Stomach (tissue), 9 donors: ENCODE results near the gene CEP44. TPM values are rescaled to one million over a fixed set of nuclear protein-coding genes. Genes with fewer than 3 reads are reported as not detected.
A peak's percentile ranks its signal among the peaks of the same experiment; 100 is the strongest.
"Not testable (repeated sequence)": the region's sequence is repeated elsewhere in the genome, so short reads cannot be mapped to it uniquely, and the experiment has no call there.

ENCODE experiments used
- DNase-seq, 2 donors: peaks; one replicate each; pipeline versions ENCODE4 v3.0.0 to v3.0.0-alpha.2; 2013 to 2019
- H3K27ac ChIP-seq, 5 donors: fragments of 200-600 bp in 4 of 5; sonication (generic) in 4 of 5; one replicate each; pipeline ENCODE4 v1.5.1; 2013 to 2019; ENCODE audit warnings: mild to moderate bottlenecking in 1 of 5, moderate library complexity in 1 of 5
- H3K27me3 ChIP-seq, 3 donors: fragments of 200-600 bp; sonication (generic); one replicate each; pipeline ENCODE4 v1.5.1; 2017 to 2019; ENCODE audit warnings: mixed run types in 1 of 3
- H3K36me3 ChIP-seq, 4 donors: fragments of 200-600 bp; sonication (generic); 1 replicate in 3 of 4; 2 replicates in 1 of 4; pipeline ENCODE4 v1.5.1; 2016 to 2019
- H3K4me1 ChIP-seq, 4 donors: fragments of 200-600 bp; sonication (generic); one replicate each; pipeline ENCODE4 v1.5.1; 2016 to 2019
- H3K4me3 ChIP-seq, 4 donors: fragments of 200-600 bp; sonication (generic) in 3 of 4; one replicate each; pipeline ENCODE4 v1.5.1; 2016 to 2019; ENCODE audit warnings: mild to moderate bottlenecking in 1 of 4
- H3K9me3 ChIP-seq, 4 donors: fragments of 200-600 bp; sonication (generic); one replicate each; pipeline ENCODE4 v1.5.1; 2016 to 2019
- EP300 ChIP-seq: sonication (generic); formaldehyde crosslinking; IDR thresholded peaks from one replicate; pipeline ENCODE4 v1.6.1; 2017; ENCODE audit warnings: antibody characterized with exemption
- POLR2A ChIP-seq, 4 donors: fragments of 450-650 bp; IDR thresholded peaks; one replicate each; pipeline ENCODE4 v1.6.1; 2016; ENCODE audit warnings: antibody characterized with exemption in 4 of 4, control low read depth in 2 of 4, mild to moderate bottlenecking in 1 of 4, moderate library complexity in 1 of 4
- POLR2AphosphoS5 ChIP-seq, 3 donors: sonication (generic); formaldehyde crosslinking; IDR thresholded peaks; one replicate each; pipeline ENCODE4 v1.6.1; 2016; ENCODE audit warnings: antibody characterized with exemption in 3 of 3
- WGBS, 5 donors: extraction: QIAGEN DNeasy Blood & Tissue Kit in 3 of 5; methylation state at CpG; one replicate each; pipeline versions ENCODE4 v1.1.5 to v1.1.7; 2013 to 2018; 5-methylcytosine and 5-hydroxymethylcytosine counted together
- intact Hi-C: fragments of 100-400 bp; cut with DNase I; formaldehyde crosslinking; loops from one replicate; pipeline ENCODE4 v1.15.1; 2023; ENCODE audit warnings: low total_unique reads
- polyA plus RNA-seq, 3 donors: library from polyadenylated mRNA; stranded (reverse); fragments of 200-250 nt; gene quantifications; one replicate each; pipeline ENCODE4 v1.2.3, GENCODE V29; 2013
- total RNA-seq, 5 donors: library from RNA; depleted of rRNA; stranded (reverse); fragments of >200 nt; gene quantifications; one replicate each; pipeline versions ENCODE4 v1.1.0 to v1.2.3, GENCODE V29; 2014 to 2016
- TF ChIP-seq, protein P1 (sequence below), 7 experiments: fragments of 450-650 bp in 4 of 7; fragments of 200-600 bp in 3 of 7; sonication (generic) in 3 of 7; IDR thresholded peaks; one replicate each; pipeline ENCODE4 v1.5.1; 2016 to 2019; ENCODE audit warnings: antibody characterized with exemption in 7 of 7, control low read depth in 2 of 7, mild to moderate bottlenecking in 1 of 7
- donor health status: healthy with polysubstance abuse.
- donor health status: Bipolar disorder and iron deficiency.
- donor health status: healthy.

Gene CEP44
- total and polyA plus RNA-seq, 8 donors: 3.4 to 42.0 (median 12.9) TPM

DNA sequence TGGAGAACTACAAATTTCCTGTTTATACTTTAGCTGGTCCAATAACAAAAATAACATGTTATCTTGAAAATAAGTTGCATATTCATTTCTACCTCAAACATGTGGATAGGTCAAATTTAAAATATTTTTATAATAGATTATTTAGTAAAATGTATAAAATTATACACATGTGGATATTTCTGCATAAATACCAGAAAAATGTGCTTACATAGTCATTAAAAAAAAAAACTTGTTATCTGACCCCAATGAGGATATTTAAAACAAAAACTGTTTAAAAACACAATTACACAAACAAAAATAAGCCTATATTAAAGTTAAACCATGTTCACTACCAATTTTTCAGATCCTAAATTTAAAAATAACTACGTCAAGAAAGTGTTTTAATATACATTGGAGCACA is 28.3 kb upstream of the CEP44 start:
- peaks cover 0 to 15% (median 13%) of the 10 kb centered on the region in 4 donors for H3K36me3 ChIP-seq
- intact Hi-C loops: no loop called here
- 40 to 97% (median 93%) methylated on average over 1 of the region's 1 CpG for WGBS, 5 donors
- H3K27ac ChIP-seq: no peak overlapping the region
- H3K9me3 ChIP-seq: no peaks in the 10 kb centered on the region
- no peaks in the 10 kb centered on the region for H3K27me3 ChIP-seq
- TF ChIP-seq POLR2AphosphoS5 (IDR thresholded peaks at IDR 0.05) (no peak), POLR2A (IDR thresholded peaks at IDR 0.05) (no peak)
- no peak for DNase-seq
- no peak overlapping the region for H3K4me3 ChIP-seq
- peaks cover 0 to 27% (median 17%) of the 10 kb centered on the region in 4 donors for H3K4me1 ChIP-seq

DNA sequence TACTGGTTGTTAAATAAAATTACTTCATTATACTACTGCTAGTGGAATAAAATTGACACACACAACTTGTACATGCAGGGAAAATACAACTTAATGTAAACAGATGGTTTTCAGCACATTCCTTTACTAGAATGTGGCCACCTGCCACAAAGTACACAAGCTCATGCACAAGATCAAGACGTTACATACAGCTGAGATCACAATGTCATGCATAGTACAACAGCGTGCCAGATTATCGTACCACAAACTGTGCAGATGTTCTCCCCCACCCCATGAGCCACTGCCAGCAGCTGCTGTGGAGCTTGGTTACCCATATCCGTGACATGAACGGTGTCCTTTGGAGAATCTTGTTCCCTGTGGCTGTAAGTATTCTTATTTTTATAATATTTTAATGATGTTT is 27.9 kb upstream of the CEP44 start:
- H3K36me3 ChIP-seq: peaks cover 0 to 15% (median 13%) of the 10 kb centered on the region in 4 donors
- peaks cover 0 to 31% (median 19%) of the 10 kb centered on the region in 4 donors for H3K4me1 ChIP-seq
- intact Hi-C loops: no loop called here
- peak in 1 of 2 donors; percentile 53 for DNase-seq
- H3K27ac ChIP-seq: no peak overlapping the region
- H3K9me3 ChIP-seq: no peaks in the 10 kb centered on the region
- no peak overlapping the region for H3K4me3 ChIP-seq
- H3K27me3 ChIP-seq: no peaks in the 10 kb centered on the region
- 56 to 72% (median 60%) methylated on average over 5 of the region's 5 CpGs for WGBS, 5 donors
- TF ChIP-seq POLR2AphosphoS5 (IDR thresholded peaks at IDR 0.05) (no peak), EP300 (no peak), POLR2A (IDR thresholded peaks at IDR 0.05) (no peak)
- TF ChIP-seq, protein P1, sequence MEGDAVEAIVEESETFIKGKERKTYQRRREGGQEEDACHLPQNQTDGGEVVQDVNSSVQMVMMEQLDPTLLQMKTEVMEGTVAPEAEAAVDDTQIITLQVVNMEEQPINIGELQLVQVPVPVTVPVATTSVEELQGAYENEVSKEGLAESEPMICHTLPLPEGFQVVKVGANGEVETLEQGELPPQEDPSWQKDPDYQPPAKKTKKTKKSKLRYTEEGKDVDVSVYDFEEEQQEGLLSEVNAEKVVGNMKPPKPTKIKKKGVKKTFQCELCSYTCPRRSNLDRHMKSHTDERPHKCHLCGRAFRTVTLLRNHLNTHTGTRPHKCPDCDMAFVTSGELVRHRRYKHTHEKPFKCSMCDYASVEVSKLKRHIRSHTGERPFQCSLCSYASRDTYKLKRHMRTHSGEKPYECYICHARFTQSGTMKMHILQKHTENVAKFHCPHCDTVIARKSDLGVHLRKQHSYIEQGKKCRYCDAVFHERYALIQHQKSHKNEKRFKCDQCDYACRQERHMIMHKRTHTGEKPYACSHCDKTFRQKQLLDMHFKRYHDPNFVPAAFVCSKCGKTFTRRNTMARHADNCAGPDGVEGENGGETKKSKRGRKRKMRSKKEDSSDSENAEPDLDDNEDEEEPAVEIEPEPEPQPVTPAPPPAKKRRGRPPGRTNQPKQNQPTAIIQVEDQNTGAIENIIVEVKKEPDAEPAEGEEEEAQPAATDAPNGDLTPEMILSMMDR (IDR thresholded peaks at IDR 0.05): no peak

DNA sequence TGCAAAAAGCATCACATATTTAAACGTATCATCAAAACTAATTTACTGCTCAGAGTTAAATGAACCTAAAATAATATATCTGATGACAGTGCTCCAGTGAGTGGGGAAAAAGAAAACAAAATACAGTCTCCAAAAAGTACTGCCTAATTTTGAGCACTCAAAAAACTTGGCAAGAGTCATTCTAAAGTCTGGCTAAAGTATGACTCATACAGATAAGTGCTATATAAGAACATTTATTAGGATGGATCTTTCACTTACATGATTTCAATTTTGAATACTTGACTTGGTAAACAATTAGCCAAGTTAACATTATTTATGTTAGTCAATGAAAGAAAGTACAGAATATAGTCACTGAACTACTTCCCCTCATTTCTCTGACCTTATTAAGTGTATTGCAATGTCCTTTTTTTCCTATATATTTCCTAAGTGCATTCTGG is 27.4 kb upstream of the CEP44 start:
- peak in 1 of 2 donors; percentile 24 for DNase-seq
- Histone ChIP-seq H3K36me3 (peaks cover 0 to 15% (median 13%) of the 10 kb centered on the region in 4 donors), H3K4me3 (no peak overlapping the region), H3K27me3 (no peaks in the 10 kb centered on the region), H3K4me1 (peaks cover 0 to 36% (median 22%) of the 10 kb centered on the region in 4 donors), H3K9me3 (no peaks in the 10 kb centered on the region), H3K27ac (no peak overlapping the region)
- 76 to 91% (median 87%) methylated on average over 1 of the region's 1 CpG for WGBS, 5 donors
- intact Hi-C loops: no loop called here
- TF ChIP-seq POLR2AphosphoS5 (IDR thresholded peaks at IDR 0.05) (no peak), EP300 (no peak), POLR2A (IDR thresholded peaks at IDR 0.05) (no peak)
- TF ChIP-seq, protein P1 (IDR thresholded peaks at IDR 0.05): no peak

DNA sequence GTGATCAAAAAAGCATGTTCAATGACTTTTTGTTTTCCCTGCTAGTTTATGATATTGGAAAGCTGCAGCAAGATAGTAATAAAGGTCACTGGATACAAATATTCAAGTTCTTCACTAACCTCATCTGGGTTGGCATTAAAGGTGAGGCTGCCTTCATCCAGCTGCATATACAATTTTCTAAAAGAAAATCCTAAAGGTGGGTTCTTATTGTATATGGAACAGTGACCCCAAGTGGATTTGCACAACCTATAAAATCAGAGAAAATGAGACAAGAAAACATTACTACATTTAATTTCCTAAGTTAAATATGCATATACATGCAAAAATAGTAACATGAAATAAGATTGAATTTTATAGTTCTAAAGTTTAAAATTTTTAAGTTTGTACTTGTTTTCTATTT is 24.1 kb upstream of the CEP44 start:
- Histone ChIP-seq H3K4me1 (peaks cover 0 to 55% (median 29%) of the 10 kb centered on the region in 4 donors), H3K4me3 (no peak overlapping the region), H3K27me3 (no peaks in the 10 kb centered on the region), H3K27ac (no peak overlapping the region), H3K9me3 (no peaks in the 10 kb centered on the region), H3K36me3 (peaks cover 0 to 20% (median 16%) of the 10 kb centered on the region in 4 donors)
- intact Hi-C loops: no loop called here
- DNase-seq: no peak
- TF ChIP-seq, protein P1 (IDR thresholded peaks at IDR 0.05): no peak
- TF ChIP-seq POLR2A (IDR thresholded peaks at IDR 0.05): no peak
- no peak for TF ChIP-seq POLR2AphosphoS5 (IDR thresholded peaks at IDR 0.05)
- no peak for TF ChIP-seq EP300

DNA sequence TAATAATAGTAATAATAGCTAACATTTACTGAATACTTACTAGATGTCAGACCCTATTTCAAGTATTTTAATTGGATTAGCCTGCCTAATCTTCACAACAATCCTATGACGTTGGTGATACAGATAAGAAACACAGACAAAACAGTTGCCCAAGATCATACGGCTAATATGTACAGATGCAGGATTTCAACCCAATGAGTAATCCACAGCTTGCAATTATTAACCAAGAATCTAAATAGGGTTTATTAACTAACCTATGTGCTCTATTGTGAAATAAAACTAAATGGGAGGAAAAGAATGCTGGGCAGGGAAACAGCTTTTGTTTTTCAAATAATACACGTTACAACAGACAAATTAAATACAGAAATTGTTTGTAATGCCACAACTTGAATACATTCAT is 23.6 kb upstream of the CEP44 start:
- peaks cover 0 to 60% (median 29%) of the 10 kb centered on the region in 4 donors for H3K4me1 ChIP-seq
- peak in 1 of 3 donors; percentile 40 for TF ChIP-seq POLR2AphosphoS5 (IDR thresholded peaks at IDR 0.05)
- TF ChIP-seq POLR2A (IDR thresholded peaks at IDR 0.05): no peak
- no peaks in the 10 kb centered on the region for H3K9me3 ChIP-seq
- H3K36me3 ChIP-seq: peaks cover 0 to 20% (median 16%) of the 10 kb centered on the region in 4 donors
- no peaks in the 10 kb centered on the region for H3K27me3 ChIP-seq
- H3K4me3 ChIP-seq: no peak overlapping the region
- intact Hi-C loops: no loop called here
- WGBS, 5 donors: 17 to 32% (median 27%) methylated on average over 3 of the region's 3 CpGs
- peak overlapping the region in 1 of 5 donors; percentile 28 for H3K27ac ChIP-seq
- peak in 1 of 2 donors; percentile 50 for DNase-seq

DNA sequence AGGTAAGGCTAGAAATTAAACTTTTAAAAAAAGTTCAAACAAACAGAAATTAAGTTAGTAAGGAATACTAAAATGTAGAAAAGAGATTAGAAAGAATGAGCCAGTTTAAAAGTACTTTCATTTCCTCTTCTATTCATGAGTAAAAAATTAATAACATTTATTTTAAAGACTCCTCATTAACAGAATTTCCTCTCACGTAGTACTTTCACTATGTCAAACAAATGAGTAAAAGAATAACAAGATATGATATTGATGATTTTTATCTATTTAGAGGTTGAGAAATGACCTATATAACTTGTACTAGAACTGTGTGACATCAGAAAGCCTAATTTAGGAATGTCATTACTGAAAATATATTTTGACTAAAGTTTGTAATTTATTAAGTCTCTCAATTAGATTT is 22.3 kb upstream of the CEP44 start:
- H3K27ac ChIP-seq, H3K4me3 ChIP-seq, H3K27me3 ChIP-seq, DNase-seq, intact Hi-C loops, H3K9me3 ChIP-seq: not testable (repeated sequence)
- Histone ChIP-seq H3K4me1 (peaks cover 0 to 63% (median 23%) of the 10 kb centered on the region in 4 donors), H3K36me3 (peaks cover 0 to 20% (median 15%) of the 10 kb centered on the region in 4 donors)
- WGBS, 5 donors: 51 to 60% (median 52%) methylated on average over 1 of the region's 1 CpG
